Trophoblast cell (in vitro differentiated cells and primary cell): Measurements from ENCODE around the gene ABO.
"Not testable (repeated sequence)": the region's sequence is repeated elsewhere in the genome, so short reads cannot be mapped to it uniquely, and the experiment has no call there.

Experiments used
- DNase-seq, 2 donors: peaks; one replicate each; pipeline ENCODE4 v3.0.0-alpha.2; 2016
- H2AFZ ChIP-seq: 2 replicates; pipeline ENCODE4 v1.6.1; 2013; ENCODE audit warnings: low read length, moderate library complexity, mild to moderate bottlenecking; ENCODE audit not compliant: insufficient read depth, poor library complexity
- H2AK5ac ChIP-seq: 2 replicates; pipeline ENCODE4 v1.6.1; 2013; ENCODE audit warnings: mild to moderate bottlenecking, low read length
- H2BK120ac ChIP-seq: 2 replicates; pipeline ENCODE4 v1.6.1; 2013; ENCODE audit warnings: low read length, mild to moderate bottlenecking, moderate library complexity; ENCODE audit not compliant: insufficient read depth, poor library complexity
- H2BK12ac ChIP-seq: 2 replicates; pipeline ENCODE4 v1.6.1; 2013; ENCODE audit warnings: mild to moderate bottlenecking, low read length, moderate library complexity
- H2BK5ac ChIP-seq: 2 replicates; pipeline ENCODE4 v1.6.1; 2013; ENCODE audit warnings: low read length, low read depth, moderate library complexity, mild to moderate bottlenecking; ENCODE audit not compliant: poor library complexity
- H3K14ac ChIP-seq: 2 replicates; pipeline ENCODE4 v1.6.1; 2013; ENCODE audit warnings: mild to moderate bottlenecking, low read length
- H3K18ac ChIP-seq: 2 replicates; pipeline ENCODE4 v1.6.1; 2013; ENCODE audit warnings: mild to moderate bottlenecking, low read length
- H3K23ac ChIP-seq: 2 replicates; pipeline ENCODE4 v1.6.1; 2013; ENCODE audit warnings: low read length
- H3K27ac ChIP-seq: 2 replicates; pipeline ENCODE4 v1.5.1; 2013; ENCODE audit warnings: low read depth, mild to moderate bottlenecking, inconsistent platforms, low read length, moderate library complexity
- H3K27me3 ChIP-seq: 2 replicates; pipeline ENCODE4 v1.6.1; 2013; ENCODE audit warnings: inconsistent platforms, mild to moderate bottlenecking, low read length, moderate library complexity; ENCODE audit not compliant: insufficient read depth
- H3K36me3 ChIP-seq, 2 experiments: 1 replicate in 1 of 2; 2 replicates in 1 of 2; pipeline ENCODE4 v1.6.1; 2013; ENCODE audit warnings: low read length in 2 of 2, mild to moderate bottlenecking in 2 of 2, moderate library complexity in 1 of 2; ENCODE audit not compliant: insufficient read depth in 2 of 2, control insufficient read depth in 1 of 2
- H3K4ac ChIP-seq: 2 replicates; pipeline ENCODE4 v1.6.1; 2013; ENCODE audit warnings: low read depth, mild to moderate bottlenecking, low read length, moderate library complexity
- H3K4me1 ChIP-seq, 2 experiments: 1 replicate in 1 of 2; 2 replicates in 1 of 2; pipeline ENCODE4 v1.6.1; 2013; ENCODE audit warnings: low read length in 2 of 2, mild to moderate bottlenecking in 2 of 2, moderate library complexity in 1 of 2; ENCODE audit not compliant: insufficient read depth in 2 of 2, control insufficient read depth in 1 of 2
- H3K4me2 ChIP-seq: 2 replicates; pipeline ENCODE4 v1.6.1; 2013; ENCODE audit warnings: inconsistent platforms, mild to moderate bottlenecking, low read length, moderate library complexity
- H3K4me3 ChIP-seq: 2 replicates; pipeline ENCODE4 v1.5.1; 2013; ENCODE audit warnings: mild to moderate bottlenecking, low read depth, low read length, inconsistent platforms
- H3K79me1 ChIP-seq: one replicate; pipeline ENCODE4 v1.6.1; 2013; ENCODE audit warnings: low read length
- H3K79me2 ChIP-seq: 2 replicates; pipeline ENCODE4 v1.6.1; 2013; ENCODE audit warnings: low read length, mild to moderate bottlenecking; ENCODE audit not compliant: control insufficient read depth, insufficient read depth, poor library complexity
- H3K9ac ChIP-seq: 2 replicates; pipeline ENCODE4 v1.6.1; 2013; ENCODE audit warnings: mild to moderate bottlenecking, low read length
- H3K9me3 ChIP-seq: 2 replicates; pipeline ENCODE4 v1.6.1; 2013; ENCODE audit warnings: low read depth, mild to moderate bottlenecking, control low read depth, inconsistent platforms, low read length; ENCODE audit not compliant: insufficient read depth
- H4K12ac ChIP-seq: 2 replicates; pipeline ENCODE4 v1.6.1; 2013; ENCODE audit warnings: low read depth, mild to moderate bottlenecking, low read length, moderate library complexity
- H4K8ac ChIP-seq: 2 replicates; pipeline ENCODE4 v1.6.1; 2013; ENCODE audit warnings: low read depth, mild to moderate bottlenecking, low read length, moderate library complexity
- H4K91ac ChIP-seq: one replicate; pipeline ENCODE4 v1.6.1; 2013; ENCODE audit warnings: low read depth, mild to moderate bottlenecking, low read length, moderate library complexity
- WGBS: extraction: QIAGEN DNeasy Blood & Tissue Kit; methylation state at CpG from one replicate; pipeline ENCODE4 v1.1.7; 2013; ENCODE audit warnings: missing lambda C conversion rate; ENCODE audit not compliant: insufficient read length, insufficient coverage; ENCODE audit errors: extremely low coverage; 5-methylcytosine and 5-hydroxymethylcytosine counted together

The ABO gene

DNA sequence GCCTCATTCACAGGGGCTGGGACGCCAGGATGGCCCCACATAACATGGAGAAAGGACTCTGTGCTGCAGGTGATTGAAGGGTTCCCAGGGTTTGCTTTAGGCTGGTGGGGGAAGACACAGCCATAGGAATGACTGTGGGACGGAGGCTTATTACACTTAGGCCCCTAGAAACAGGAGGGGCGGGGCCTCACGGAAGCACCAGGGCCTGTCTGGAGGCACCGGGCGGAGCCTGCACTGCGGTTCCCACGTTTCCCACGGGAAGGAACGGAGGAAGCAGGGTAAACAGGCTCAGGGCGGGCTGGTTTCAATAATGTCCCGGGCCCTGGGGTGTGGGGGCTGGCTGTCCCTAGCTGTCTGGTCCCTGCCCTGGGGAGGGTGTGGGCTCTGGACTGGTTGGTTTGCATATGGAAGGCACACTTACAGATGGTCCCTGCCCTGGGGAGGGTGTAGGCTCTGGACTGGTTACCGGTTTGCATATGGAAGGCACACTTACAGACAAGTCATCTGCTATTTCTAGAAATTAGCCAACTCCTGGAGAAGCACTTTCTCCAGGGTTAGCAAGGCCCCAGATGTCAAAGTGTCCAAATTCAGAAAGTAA lies 51.7 kb downstream of the ABO start:
- not testable (repeated sequence) for H3K36me3 ChIP-seq, H3K4me3 ChIP-seq, H2AFZ ChIP-seq, H3K14ac ChIP-seq, H3K9me3 ChIP-seq, H3K4me2 ChIP-seq, DNase-seq, H3K9ac ChIP-seq, H2BK12ac ChIP-seq, H3K79me1 ChIP-seq, H3K27me3 ChIP-seq, H3K18ac ChIP-seq, H4K8ac ChIP-seq, H3K4ac ChIP-seq, H2BK5ac ChIP-seq, H3K23ac ChIP-seq, H2BK120ac ChIP-seq, H2AK5ac ChIP-seq, H4K12ac ChIP-seq, H3K79me2 ChIP-seq
- H4K91ac ChIP-seq, result peak overlapping the region; percentile 8
- H3K27ac ChIP-seq, result peak overlapping the region; percentile 7
- WGBS, result no CpG with 5 or more reads among the region's 13 CpGs
- peaks cover 2 to 11% of the 10 kb centered on the region in 2 experiments for H3K4me1 ChIP-seq

- H3K27ac ChIP-seq, result not testable (repeated sequence)
Observed at GRCh38 chr9:133221994-133222393, 53.0 kb downstream of the ABO start.

DNA sequence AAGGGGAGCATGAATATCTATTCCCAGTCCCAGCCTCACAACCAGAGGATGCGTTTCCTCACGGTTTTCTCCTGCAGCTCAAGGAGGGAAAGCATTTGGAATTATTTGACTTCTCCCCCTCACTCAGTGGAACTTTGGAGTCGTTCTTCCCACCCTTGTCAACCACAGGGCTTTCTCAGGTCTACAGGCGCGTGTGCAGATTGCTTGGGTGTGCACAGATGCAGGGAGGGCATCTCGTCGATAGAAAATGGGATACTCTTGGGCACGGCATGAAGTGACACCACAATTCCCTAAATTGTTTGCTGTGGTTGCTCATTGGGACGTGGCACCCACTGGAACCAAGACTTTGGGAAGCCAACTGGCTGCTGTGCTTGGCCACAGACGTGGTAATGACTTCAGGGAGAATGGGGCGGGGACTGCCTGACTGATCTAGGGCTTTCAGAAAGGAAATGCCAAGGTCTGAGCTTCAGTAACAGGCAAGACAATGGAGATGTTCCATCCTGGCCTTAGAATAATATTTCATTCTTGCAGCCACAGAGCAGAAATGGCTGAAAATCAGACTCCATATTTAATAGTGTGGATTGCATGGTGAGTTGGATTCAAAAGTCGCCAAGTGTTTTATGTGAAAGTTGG lies 53.7 kb downstream of the ABO start:
- Histone ChIP-seq H3K4ac (no peak overlapping the region), H3K36me3 (no peaks in the 10 kb centered on the region), H3K14ac (no peak overlapping the region), H3K27ac (no peak overlapping the region), H4K8ac (no peak overlapping the region), H3K4me1 (peaks cover 2 to 13% of the 10 kb centered on the region in 2 experiments), H3K18ac (no peak overlapping the region), H4K91ac (no peak overlapping the region), H2AK5ac (no peak overlapping the region), H3K9me3 (peaks cover 4% of the 10 kb centered on the region), H3K23ac (no peak overlapping the region), H2BK5ac (no peak overlapping the region), H3K4me3 (no peak overlapping the region), H3K4me2 (no peak overlapping the region), H3K79me2 (no peaks in the 10 kb centered on the region), H2BK120ac (no peak overlapping the region), H2AFZ (no peak overlapping the region), H3K27me3 (no peaks in the 10 kb centered on the region), H4K12ac (no peak overlapping the region), H3K79me1 (peaks cover 2% of the 10 kb centered on the region), H3K9ac (no peak overlapping the region), H2BK12ac (no peak overlapping the region)
- WGBS, result no CpG with 5 or more reads among the region's 12 CpGs
- no peak for DNase-seq

More at GRCh38 chr9:133221994-133222393, 53.0 kb downstream of the ABO start:
- no CpG with 5 or more reads among the region's 12 CpGs for WGBS
- not testable (repeated sequence) for H3K27me3 ChIP-seq, H3K4me3 ChIP-seq, H3K36me3 ChIP-seq, H4K8ac ChIP-seq, H3K18ac ChIP-seq, H3K79me2 ChIP-seq, H3K79me1 ChIP-seq, H2AFZ ChIP-seq, H4K12ac ChIP-seq, H3K4ac ChIP-seq, H3K9me3 ChIP-seq, H2BK5ac ChIP-seq, H3K9ac ChIP-seq, H3K23ac ChIP-seq, H3K4me2 ChIP-seq, H2BK120ac ChIP-seq, H2BK12ac ChIP-seq, H3K14ac ChIP-seq, H4K91ac ChIP-seq, H2AK5ac ChIP-seq, DNase-seq
- H3K4me1 ChIP-seq, result peaks cover 2 to 13% of the 10 kb centered on the region in 2 experiments

- H2BK5ac ChIP-seq, H3K23ac ChIP-seq, H3K27me3 ChIP-seq, H3K4ac ChIP-seq, H2BK120ac ChIP-seq, H3K9ac ChIP-seq, H3K9me3 ChIP-seq, H4K91ac ChIP-seq, H4K8ac ChIP-seq, H3K4me3 ChIP-seq, H3K79me2 ChIP-seq, H3K36me3 ChIP-seq, H4K12ac ChIP-seq, H3K18ac ChIP-seq, H3K4me2 ChIP-seq, H3K14ac ChIP-seq, H3K79me1 ChIP-seq, DNase-seq, H3K4me1 ChIP-seq, H2AK5ac ChIP-seq, H2BK12ac ChIP-seq, H3K27ac ChIP-seq, H2AFZ ChIP-seq: not testable (repeated sequence)
- WGBS, result no CpG with 5 or more reads among the region's 19 CpGs
Observed at GRCh38 chr9:133218049-133218975, 56.7 kb downstream of the ABO start.
